Lower lobe of right lung (tissue), 2 donors: ENCODE results near the gene RPRD1A. TPM values are rescaled to one million over a fixed set of nuclear protein-coding genes. Genes with fewer than 3 reads are reported as not detected.

Source experiments
- ATAC-seq, 2 donors: fragments of 200-7000 bp; cut with Tn5 transposase; one replicate each; pipeline ENCODE4 v1.9.1; 2020 to 2022; ENCODE audit warnings: mild to moderate bottlenecking in 2 of 2, moderate library complexity in 2 of 2
- DNase-seq: peaks from one replicate; pipeline ENCODE4 v3.0.0-alpha.2; 2020
- H3K27ac ChIP-seq: fragments of 200-600 bp; one replicate; pipeline ENCODE4 v1.8.0; 2022
- H3K27me3 ChIP-seq: fragments of 200-600 bp; one replicate; pipeline ENCODE4 v1.8.0; 2022; ENCODE audit warnings: low read depth
- H3K36me3 ChIP-seq: fragments of 200-600 bp; one replicate; pipeline ENCODE4 v1.8.0; 2022; ENCODE audit warnings: mild to moderate bottlenecking
- H3K4me1 ChIP-seq: fragments of 200-600 bp; one replicate; pipeline ENCODE4 v1.8.0; 2022
- H3K4me3 ChIP-seq: fragments of 200-600 bp; one replicate; pipeline ENCODE4 v1.8.0; 2022; ENCODE audit warnings: mild to moderate bottlenecking
- H3K9me3 ChIP-seq: fragments of 200-600 bp; one replicate; pipeline ENCODE4 v1.8.0; 2022
- intact Hi-C: fragments of 100-400 bp; cut with DNase I; formaldehyde crosslinking; loops from one replicate; pipeline ENCODE4 v1.11.0; 2022
- total RNA-seq: library from RNA; stranded (reverse); fragmentation: NEBNext Ultra II Directional; extraction: Animal tissue kit (Norgen Biotek cat#: 25700); gene quantifications from one replicate; pipeline ENCODE4 v1.2.1, GENCODE V29; 2021
- TF ChIP-seq, protein P1 (sequence below): fragments of 200-600 bp; IDR thresholded peaks from one replicate; pipeline ENCODE4 v1.8.0; 2022; ENCODE audit warnings: antibody characterized with exemption, mild to moderate bottlenecking
- donor health status: DM: no; HTN: yes; CAD: no; lungs with severe emphysema.

RPRD1A gene
- total RNA-seq, 1 donor from 2014 or later = 39.1 TPM

DNA sequence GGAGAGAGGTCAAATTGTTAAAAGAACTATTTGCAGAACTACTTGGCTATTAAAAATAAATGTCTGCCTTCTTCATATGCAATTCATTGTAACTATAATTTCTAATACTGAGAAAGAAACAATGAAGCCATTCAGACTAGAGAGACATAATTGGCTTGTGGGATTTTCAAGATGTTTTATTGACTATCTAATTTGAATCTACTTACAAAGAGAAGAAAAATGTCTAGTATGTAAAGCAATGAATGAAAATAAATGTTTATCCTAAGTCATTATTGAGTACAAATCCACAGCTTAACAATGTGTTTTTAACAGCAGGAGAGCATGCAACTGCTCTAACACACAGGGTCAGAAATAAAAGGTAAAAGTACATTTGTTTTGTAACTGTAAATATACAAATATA is 75.7 kb downstream of the RPRD1A start:
- DNase-seq (no peak), ATAC-seq (no peak)
- peaks cover 25% of the 10 kb centered on the region for H3K36me3 ChIP-seq
- no peaks in the 10 kb centered on the region for H3K4me1 ChIP-seq
- TF ChIP-seq, protein P1, sequence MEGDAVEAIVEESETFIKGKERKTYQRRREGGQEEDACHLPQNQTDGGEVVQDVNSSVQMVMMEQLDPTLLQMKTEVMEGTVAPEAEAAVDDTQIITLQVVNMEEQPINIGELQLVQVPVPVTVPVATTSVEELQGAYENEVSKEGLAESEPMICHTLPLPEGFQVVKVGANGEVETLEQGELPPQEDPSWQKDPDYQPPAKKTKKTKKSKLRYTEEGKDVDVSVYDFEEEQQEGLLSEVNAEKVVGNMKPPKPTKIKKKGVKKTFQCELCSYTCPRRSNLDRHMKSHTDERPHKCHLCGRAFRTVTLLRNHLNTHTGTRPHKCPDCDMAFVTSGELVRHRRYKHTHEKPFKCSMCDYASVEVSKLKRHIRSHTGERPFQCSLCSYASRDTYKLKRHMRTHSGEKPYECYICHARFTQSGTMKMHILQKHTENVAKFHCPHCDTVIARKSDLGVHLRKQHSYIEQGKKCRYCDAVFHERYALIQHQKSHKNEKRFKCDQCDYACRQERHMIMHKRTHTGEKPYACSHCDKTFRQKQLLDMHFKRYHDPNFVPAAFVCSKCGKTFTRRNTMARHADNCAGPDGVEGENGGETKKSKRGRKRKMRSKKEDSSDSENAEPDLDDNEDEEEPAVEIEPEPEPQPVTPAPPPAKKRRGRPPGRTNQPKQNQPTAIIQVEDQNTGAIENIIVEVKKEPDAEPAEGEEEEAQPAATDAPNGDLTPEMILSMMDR = no peak
- no peak overlapping the region for H3K4me3 ChIP-seq
- H3K9me3 ChIP-seq = no peaks in the 10 kb centered on the region
- no peak overlapping the region for H3K27ac ChIP-seq
- intact Hi-C loops = no loop called here
- no peaks in the 10 kb centered on the region for H3K27me3 ChIP-seq

- Histone ChIP-seq H3K36me3 (peaks cover 42% of the 10 kb centered on the region), H3K27ac (no peak overlapping the region), H3K4me3 (no peak overlapping the region), H3K27me3 (no peaks in the 10 kb centered on the region), H3K4me1 (no peaks in the 10 kb centered on the region), H3K9me3 (no peaks in the 10 kb centered on the region)
- intact Hi-C loops = no loop called here
- no peak for DNase-seq
- TF ChIP-seq, protein P1 = no peak
- no peak for ATAC-seq
These were observed 83.5 kb downstream of the RPRD1A start for GRCh38 chr18:35983818-35984217.

GRCh38 chr18:35983147-35983546 is 84.2 kb downstream of the RPRD1A start:
- intact Hi-C loops = no loop called here
- H3K27ac ChIP-seq = no peak overlapping the region
- no peaks in the 10 kb centered on the region for H3K4me1 ChIP-seq
- no peak for DNase-seq
- TF ChIP-seq, protein P1 = no peak
- peaks cover 42% of the 10 kb centered on the region for H3K36me3 ChIP-seq
- no peak overlapping the region for H3K4me3 ChIP-seq
- H3K27me3 ChIP-seq = no peaks in the 10 kb centered on the region
- no peak for ATAC-seq
- H3K9me3 ChIP-seq = no peaks in the 10 kb centered on the region

DNA sequence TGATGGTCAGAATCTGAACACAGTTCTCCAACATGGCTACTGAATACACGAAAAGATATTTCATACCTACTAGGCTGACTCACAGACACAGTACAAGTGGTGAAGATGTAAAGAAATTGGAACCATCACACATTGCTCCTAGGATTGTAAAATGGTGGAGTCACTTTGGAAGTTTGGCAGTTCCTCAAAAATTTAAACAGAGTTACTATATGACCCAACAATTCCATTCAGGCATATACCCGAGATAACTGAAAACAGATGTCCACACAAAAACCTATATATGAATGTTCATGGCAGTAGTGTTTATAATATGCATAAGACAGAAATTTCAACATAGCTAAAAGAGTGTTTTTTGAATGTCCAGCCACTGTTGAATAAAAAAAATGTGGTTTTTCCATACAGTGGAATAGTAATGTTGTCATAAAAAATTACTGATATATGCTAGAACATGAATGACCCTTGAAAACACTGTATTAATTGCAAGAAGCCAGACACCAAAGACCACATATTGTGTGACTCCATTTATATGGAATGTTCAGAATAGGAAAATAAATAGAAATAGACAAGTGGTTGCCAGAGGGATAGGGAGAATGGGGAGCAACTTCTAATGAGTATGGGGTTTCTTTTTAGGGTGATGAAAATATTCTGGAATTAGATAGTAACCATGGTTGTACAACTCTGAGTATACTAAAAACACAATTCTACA is 84.8 kb downstream of the RPRD1A start:
- DNase-seq (no peak), ATAC-seq (no peak)
- Histone ChIP-seq H3K9me3 (no peaks in the 10 kb centered on the region), H3K4me3 (no peak overlapping the region), H3K27me3 (no peaks in the 10 kb centered on the region), H3K36me3 (peaks cover 46% of the 10 kb centered on the region), H3K4me1 (no peaks in the 10 kb centered on the region), H3K27ac (no peak overlapping the region)
- TF ChIP-seq, protein P1 = no peak
- intact Hi-C loops = no loop called here

GRCh38 chr18:35979112-35979511 is 88.2 kb downstream of the RPRD1A start:
- TF ChIP-seq, protein P1 = no peak
- Histone ChIP-seq H3K4me3 (no peak overlapping the region), H3K4me1 (peaks cover 4% of the 10 kb centered on the region), H3K9me3 (no peaks in the 10 kb centered on the region), H3K27me3 (no peaks in the 10 kb centered on the region), H3K36me3 (peaks cover 75% of the 10 kb centered on the region), H3K27ac (no peak overlapping the region)
- DNase-seq (no peak), ATAC-seq (no peak)
- intact Hi-C loops = no loop called here
